IPS-18c (cell line): Measurements from ENCODE around the gene ERN1.

Experiments used
- H3K4me3 ChIP-seq: 2 replicates; pipeline ENCODE4 v1.7.0; 2013; ENCODE audit warnings: low read depth, mild to moderate bottlenecking, low read length, moderate library complexity; ENCODE audit not compliant: insufficient read depth
- H3K9me3 ChIP-seq: one replicate; pipeline ENCODE4 v1.6.1; 2013; ENCODE audit warnings: mild to moderate bottlenecking, low read length, moderate library complexity; ENCODE audit not compliant: control insufficient read depth, insufficient read depth

ERN1 gene

DNA sequence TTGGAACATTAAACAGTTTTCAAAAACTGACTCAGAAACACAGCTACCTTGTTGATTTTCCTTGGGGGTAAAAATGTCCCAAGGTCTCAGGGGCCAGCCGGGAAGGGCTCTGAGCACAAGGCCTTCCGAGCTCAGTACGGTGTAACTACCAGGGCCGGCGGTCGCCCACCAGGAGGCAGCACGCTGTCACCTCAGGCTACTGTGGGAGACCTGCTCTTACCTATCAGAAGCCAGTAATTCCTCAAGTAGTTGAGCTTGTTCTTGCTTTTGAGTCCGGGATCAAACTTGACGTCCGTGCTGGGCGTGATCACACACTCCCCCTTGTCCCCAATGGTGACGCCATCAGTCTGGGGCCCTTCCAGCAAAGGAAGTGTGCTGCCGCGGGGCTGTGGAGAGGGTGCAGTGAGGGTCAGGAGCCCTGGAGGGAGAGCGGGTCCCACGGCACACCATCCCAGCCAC lies 66.1 kb downstream of the ERN1 start:
- Histone ChIP-seq H3K4me3 (peak overlapping the region; percentile 17), H3K9me3 (no peaks in the 10 kb centered on the region)

DNA sequence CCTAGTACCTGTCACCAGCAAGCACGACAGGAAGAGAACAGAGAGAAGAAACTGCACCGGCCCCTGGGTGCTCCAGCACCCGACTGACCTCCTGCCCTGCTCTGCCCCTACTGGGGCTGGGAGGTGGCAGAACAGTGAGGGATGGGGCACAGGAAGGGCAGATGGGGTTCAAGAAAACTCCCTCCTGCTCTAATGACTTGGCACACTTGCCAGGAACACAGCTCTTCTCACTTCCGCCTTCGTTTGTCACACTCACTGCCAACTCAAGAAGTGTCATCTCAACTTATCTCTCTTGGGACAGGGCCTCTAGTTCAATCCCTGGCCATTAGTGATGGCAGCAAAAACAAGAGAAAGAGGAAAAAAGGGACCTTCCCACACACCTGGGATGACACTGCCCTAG lies 66.9 kb downstream of the ERN1 start:
- H3K9me3 ChIP-seq: no peaks in the 10 kb centered on the region
- H3K4me3 ChIP-seq: no peak overlapping the region

DNA sequence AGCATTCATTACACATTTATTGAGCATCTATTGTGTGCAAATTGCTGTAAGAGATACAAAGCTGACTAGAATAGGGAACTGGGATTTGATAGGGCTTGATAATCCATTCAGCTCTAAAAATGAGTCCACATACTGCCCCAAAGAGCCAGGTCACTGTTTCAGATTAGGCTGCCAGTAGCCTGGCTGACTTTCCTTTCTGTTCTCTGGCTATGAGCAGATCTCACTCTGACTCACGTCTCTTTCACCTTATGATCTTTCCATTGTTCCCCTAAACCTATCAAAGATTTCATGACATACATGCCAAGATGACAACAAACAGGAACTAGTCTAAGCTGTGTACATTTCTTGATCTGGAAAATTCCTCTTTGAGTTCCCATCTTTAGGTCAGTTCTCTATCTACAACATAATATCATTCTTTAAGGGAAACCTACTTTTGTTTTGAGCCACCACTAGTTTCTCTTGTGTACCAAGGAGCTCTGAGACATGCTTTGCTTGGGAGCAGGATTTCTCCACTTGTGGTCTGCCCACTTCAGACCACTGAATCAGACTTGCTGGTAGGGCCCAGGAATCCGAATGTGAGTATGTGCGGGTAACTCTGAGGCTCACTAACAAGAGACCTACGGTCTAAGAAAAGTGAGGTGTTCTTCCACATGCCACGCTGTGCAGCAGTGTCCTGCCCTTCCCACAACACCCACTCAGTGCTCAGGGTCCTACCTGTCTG lies 68.6 kb downstream of the ERN1 start:
- H3K9me3 ChIP-seq: no peaks in the 10 kb centered on the region
- H3K4me3 ChIP-seq: no peak overlapping the region; the same call in 1 of the 2 replicates

DNA sequence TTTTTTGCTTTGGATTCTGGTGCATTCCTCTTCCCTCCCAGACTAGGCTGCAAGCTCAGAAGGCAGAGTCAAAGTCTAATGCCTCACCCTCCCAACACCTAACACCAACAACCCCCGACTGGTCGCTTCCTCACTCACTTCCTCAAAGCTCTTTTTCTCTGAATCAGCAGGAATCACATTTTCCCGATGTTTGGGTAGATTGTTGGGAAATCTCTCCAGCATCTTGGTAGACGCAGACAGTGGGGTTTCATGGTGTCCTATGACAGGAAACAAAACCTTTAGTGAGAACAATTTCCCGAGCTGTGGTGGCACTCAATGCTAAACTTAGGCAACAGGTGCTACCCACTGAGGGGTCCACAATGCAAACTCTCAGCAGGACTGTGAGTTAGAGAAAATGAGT lies 69.6 kb downstream of the ERN1 start:
- H3K9me3 ChIP-seq: no peaks in the 10 kb centered on the region
- H3K4me3 ChIP-seq: no peak overlapping the region

DNA sequence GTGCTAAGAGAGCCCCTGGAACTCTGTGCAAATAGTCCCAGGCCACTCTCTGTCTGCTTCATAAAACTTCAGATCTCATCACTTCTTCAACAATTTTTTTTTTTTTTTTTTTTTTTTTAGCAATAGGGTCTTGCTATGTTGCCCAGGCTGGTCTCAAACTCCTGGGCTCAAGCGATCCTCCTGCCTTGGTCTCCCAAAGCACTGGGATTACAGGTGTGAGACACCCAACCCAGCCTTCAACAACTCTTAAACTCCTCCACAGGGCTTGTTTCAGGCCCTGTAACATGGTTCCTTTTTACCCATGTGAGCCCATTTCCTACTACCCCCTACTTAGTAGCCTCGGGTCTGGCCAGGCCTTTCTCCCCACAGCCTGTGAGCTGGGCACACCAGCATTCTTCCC lies 70.2 kb downstream of the ERN1 start:
- Histone ChIP-seq H3K9me3 (no peaks in the 10 kb centered on the region), H3K4me3 (no peak overlapping the region)

- no peak overlapping the region for H3K4me3 ChIP-seq
- H3K9me3 ChIP-seq: no peaks in the 10 kb centered on the region
Observed at GRCh38 chr17:64058621-64059020, 71.3 kb downstream of the ERN1 start.

DNA sequence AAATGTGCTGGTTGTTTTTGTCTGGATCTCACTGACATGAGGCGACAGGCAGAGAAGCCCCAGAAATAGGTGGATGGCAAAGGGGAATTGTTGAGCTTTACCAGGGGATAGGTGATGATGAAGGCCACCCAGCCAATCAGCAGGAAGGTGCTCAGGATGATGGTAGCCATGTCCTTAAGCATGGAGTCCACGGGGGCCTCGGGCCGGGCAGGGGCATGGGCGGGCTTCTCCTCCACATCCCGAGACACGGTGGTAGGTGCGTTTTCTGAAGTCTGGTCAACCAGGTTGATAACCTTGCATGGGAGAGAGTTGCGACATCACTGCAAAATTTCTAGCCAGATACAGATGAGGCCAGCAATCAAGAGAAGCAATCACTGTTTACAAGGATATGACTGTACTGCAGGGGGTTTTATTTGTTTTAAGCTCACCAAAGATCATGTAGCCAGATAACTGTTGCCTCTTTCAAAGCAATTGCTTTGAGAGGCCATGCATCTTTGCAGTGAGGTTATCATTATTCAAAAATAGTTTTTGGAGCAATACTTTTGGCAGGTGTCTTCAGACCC lies 72.2 kb downstream of the ERN1 start:
- Histone ChIP-seq H3K9me3 (no peaks in the 10 kb centered on the region), H3K4me3 (no peak overlapping the region)

DNA sequence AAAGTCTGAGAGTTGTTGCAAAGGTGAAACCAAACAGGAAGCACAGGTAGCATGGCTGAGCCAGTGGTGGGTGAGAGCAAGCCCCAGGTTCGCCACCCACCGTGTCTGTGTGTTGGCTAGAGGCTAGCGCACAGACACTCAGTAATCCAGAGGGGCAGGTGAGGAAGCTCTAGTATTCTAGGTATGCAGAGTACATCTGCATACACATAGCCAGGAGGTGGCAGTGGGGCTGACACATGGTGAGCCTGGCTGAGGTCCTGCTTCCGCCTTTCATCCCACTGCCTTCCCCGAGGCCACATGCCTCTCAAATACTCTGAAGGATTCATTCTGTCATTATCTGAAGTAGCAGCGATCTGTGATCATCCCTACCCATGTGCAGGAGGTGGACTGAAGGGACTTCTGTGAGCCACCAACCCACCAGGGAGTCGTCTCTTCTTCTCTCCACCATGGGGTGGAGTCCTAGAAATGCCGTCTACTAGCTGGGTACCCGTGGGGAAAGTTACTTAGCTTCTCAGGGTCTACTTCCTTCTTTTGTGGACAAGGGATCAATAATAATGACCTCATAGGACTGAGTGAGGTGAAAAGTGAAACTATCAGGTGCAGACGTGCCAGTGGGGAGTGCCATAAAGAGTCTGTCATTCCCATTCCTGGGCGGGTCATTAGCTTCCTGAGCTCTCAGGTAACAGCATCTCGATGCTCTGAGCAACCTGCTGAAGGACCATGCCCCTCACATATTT lies 73.5 kb downstream of the ERN1 start:
- H3K9me3 ChIP-seq: no peaks in the 10 kb centered on the region
- H3K4me3 ChIP-seq: no peak overlapping the region

GRCh38 chr17:64055183-64056142 lies 74.5 kb downstream of the ERN1 start:
- no peaks in the 10 kb centered on the region for H3K9me3 ChIP-seq
- no peak overlapping the region for H3K4me3 ChIP-seq

- H3K4me3 ChIP-seq: no peak overlapping the region
- H3K9me3 ChIP-seq: no peaks in the 10 kb centered on the region
Observed at GRCh38 chr17:64054304-64054703, 75.6 kb downstream of the ERN1 start.

- Histone ChIP-seq H3K4me3 (no peak overlapping the region), H3K9me3 (no peaks in the 10 kb centered on the region)
Observed at GRCh38 chr17:64053101-64053500, 76.8 kb downstream of the ERN1 start.

GRCh38 chr17:64051153-64051552 lies 78.8 kb downstream of the ERN1 start:
- no peak overlapping the region for H3K4me3 ChIP-seq
- H3K9me3 ChIP-seq: no peaks in the 10 kb centered on the region

DNA sequence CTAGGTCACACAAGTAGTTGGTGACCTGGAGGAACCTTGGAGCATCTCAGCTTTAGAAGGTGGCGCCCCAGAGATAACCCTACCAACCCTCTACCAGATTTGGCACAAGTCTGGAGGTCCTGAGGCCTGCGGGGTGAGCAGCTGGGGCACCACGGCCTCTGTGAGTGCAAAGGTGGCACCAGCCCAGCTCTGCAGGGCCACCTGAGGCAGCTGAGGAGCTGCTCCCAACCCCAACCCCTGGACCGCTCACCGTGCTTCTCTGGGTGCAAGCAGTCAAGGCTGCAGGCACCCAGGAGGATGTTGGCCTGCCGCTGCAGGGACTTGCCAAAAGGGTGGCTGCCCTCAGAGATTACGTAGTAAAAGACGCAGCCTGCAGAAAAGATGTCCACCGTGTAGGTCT lies 81.1 kb downstream of the ERN1 start:
- no peaks in the 10 kb centered on the region for H3K9me3 ChIP-seq
- H3K4me3 ChIP-seq: no peak overlapping the region

DNA sequence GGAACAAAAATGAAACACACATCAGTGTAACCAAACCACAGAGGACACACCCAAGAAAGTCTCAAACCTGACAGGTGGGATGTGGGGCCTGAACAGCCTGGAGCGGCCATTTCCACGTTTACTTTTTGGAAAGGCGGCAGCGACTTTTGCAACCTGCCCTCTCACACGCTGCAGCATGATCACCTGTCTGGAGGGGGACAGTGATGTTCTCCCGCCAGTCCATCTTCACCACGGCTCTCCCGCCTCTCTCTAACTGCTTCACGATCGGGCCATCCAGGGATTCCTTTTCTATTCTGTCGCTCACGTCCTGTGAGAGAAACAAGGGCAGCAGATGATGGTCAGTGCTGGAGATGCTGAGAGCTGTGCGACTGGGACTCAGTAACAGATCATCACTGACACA lies 84.8 kb downstream of the ERN1 start:
- Histone ChIP-seq H3K4me3 (no peak overlapping the region), H3K9me3 (no peaks in the 10 kb centered on the region)

- no peak overlapping the region for H3K4me3 ChIP-seq
- H3K9me3 ChIP-seq: no peaks in the 10 kb centered on the region
Observed at GRCh38 chr17:64042700-64043485, 87.1 kb downstream of the ERN1 start.

GRCh38 chr17:64041912-64042311 lies 88.0 kb downstream of the ERN1 start:
- H3K4me3 ChIP-seq: no peak overlapping the region
- H3K9me3 ChIP-seq: no peaks in the 10 kb centered on the region

DNA sequence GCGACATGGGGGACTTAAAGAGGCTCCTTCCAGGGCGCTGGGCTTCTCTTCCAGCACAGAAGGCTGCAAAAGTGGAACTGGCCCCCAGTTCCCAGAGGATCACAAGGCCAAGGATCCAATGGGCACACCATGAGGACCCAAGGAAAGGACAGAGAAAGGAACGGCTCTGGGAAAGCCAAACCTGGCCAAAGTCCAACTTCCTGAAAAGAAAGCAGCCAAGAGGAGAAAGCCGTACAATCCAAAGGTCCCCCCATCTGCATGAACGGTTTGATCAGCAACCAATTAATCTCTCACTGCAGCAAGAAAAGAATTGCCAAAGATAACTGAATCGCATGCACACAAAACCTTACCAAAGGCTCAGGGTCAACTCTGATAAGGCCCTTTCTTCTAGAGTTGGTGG lies 89.7 kb downstream of the ERN1 start:
- H3K4me3 ChIP-seq: no peak overlapping the region
- no peaks in the 10 kb centered on the region for H3K9me3 ChIP-seq
